Psoas muscle (tissue), 8 donors: Measurements from ENCODE around the gene YIF1B. TPM values are rescaled to one million over a fixed set of nuclear protein-coding genes. Genes with fewer than 3 reads are reported as not detected.

Experiments
- ATAC-seq, 4 donors: fragments of 200-7000 bp; cut with Tn5 transposase; one replicate each; pipeline ENCODE4 v1.9.1; 2020; ENCODE audit warnings: moderate library complexity in 3 of 4, mild to moderate bottlenecking in 2 of 4
- DNase-seq, 2 donors: peaks; one replicate each; pipeline ENCODE4 v3.0.0-alpha.2; 2020
- H3K27ac ChIP-seq: fragments of 200-600 bp; one replicate; pipeline ENCODE4 v1.8.0; 2022
- H3K27me3 ChIP-seq, 3 donors: fragments of 200-600 bp in 1 of 3; one replicate each; pipeline versions ENCODE4 v1.6.1 to v1.8.0; 2013 to 2022; ENCODE audit warnings: low read length in 2 of 3, mild to moderate bottlenecking in 2 of 3, moderate library complexity in 1 of 3; ENCODE audit not compliant: insufficient read depth in 3 of 3
- H3K36me3 ChIP-seq, 2 donors: fragments of 200-600 bp in 1 of 2; one replicate each; pipeline versions ENCODE4 v1.6.1 to v1.8.0; 2013 to 2022; ENCODE audit warnings: low read depth in 1 of 2, mild to moderate bottlenecking in 1 of 2, moderate library complexity in 1 of 2; ENCODE audit not compliant: insufficient read depth in 1 of 2
- H3K4me1 ChIP-seq: fragments of 200-600 bp; one replicate; pipeline ENCODE4 v1.8.0; 2022
- H3K4me3 ChIP-seq: fragments of 200-600 bp; one replicate; pipeline ENCODE4 v1.8.0; 2022; ENCODE audit warnings: mild to moderate bottlenecking
- H3K9me3 ChIP-seq: fragments of 200-600 bp; one replicate; pipeline ENCODE4 v1.8.0; 2022
- CTCF ChIP-seq: fragments of 200-600 bp; IDR thresholded peaks from one replicate; pipeline ENCODE4 v1.8.0; 2022; ENCODE audit warnings: antibody characterized with exemption
- WGBS, 3 donors: extraction: QIAGEN DNeasy Blood & Tissue Kit; methylation state at CpG; one replicate each; pipeline versions ENCODE4 v1.1.6 to v1.1.7; 2013; 5-methylcytosine and 5-hydroxymethylcytosine counted together
- intact Hi-C, 2 donors: fragments of 100-400 bp; cut with DNase I; formaldehyde crosslinking; loops; one replicate each; pipeline versions ENCODE4 v1.11.0 to v1.14.2; 2022
- polyA plus RNA-seq, 3 donors: library from polyadenylated mRNA; stranded (reverse); fragments of 200-250 nt; gene quantifications; one replicate each; pipeline ENCODE4 v1.2.3, GENCODE V29; 2013
- total RNA-seq, 4 donors: library from RNA; stranded (reverse); fragmentation: NEBNext Ultra II Directional in 2 of 4; extraction: Animal tissue kit (Norgen Biotek cat#: 25700) in 2 of 4; gene quantifications; one replicate each; pipeline versions ENCODE4 v1.2.1 to v1.2.4, GENCODE V29; 2021 to 2023
- donor health status: healthy with polysubstance abuse.
- donor health status: DM: no; HTN: no; CAD: no; lungs with moderate emphysema.
- donor health status: Bipolar disorder and iron deficiency.
- donor health status: healthy.
- donor health status: DM: yes; HTN: yes; CAD: no.
- donor health status: DM: no; HTN: no; CAD: no.
- donor health status: DM: no; HTN: no; CAD: no.
- donor health status: DM: yes; HTN: yes; CAD: no.

The YIF1B gene
- total and polyA plus RNA-seq, 7 donors: 20.1 to 57.7 (median 27.2) TPM

- H3K4me1 ChIP-seq: no peaks in the 10 kb centered on the region
- H3K27me3 ChIP-seq: peaks cover 0 to 43% (median 20%) of the 10 kb centered on the region in 3 donors
- H3K9me3 ChIP-seq: no peaks in the 10 kb centered on the region
- no peak overlapping the region for H3K4me3 ChIP-seq
- intact Hi-C loops: no loop called here
- WGBS, 3 donors: 73 to 77% (median 74%) methylated on average over 16 of the region's 16 CpGs
- no peak for DNase-seq
- no peak for TF ChIP-seq CTCF
- H3K36me3 ChIP-seq: no peaks in the 10 kb centered on the region
- no peak for ATAC-seq
- no peak overlapping the region for H3K27ac ChIP-seq
Observed at GRCh38 chr19:38355728-38356725, 40.3 kb upstream of the YIF1B start.

GRCh38 chr19:38352611-38353010 is 36.9 kb upstream of the YIF1B start:
- TF ChIP-seq CTCF: no peak
- Histone ChIP-seq H3K9me3 (no peaks in the 10 kb centered on the region), H3K4me3 (no peak overlapping the region), H3K27me3 (peaks cover 0 to 28% (median 14%) of the 10 kb centered on the region in 3 donors), H3K36me3 (no peaks in the 10 kb centered on the region), H3K27ac (no peak overlapping the region), H3K4me1 (no peaks in the 10 kb centered on the region)
- 27 to 34% (median 33%) methylated on average over 7 to 8 of the region's 8 CpGs for WGBS, 3 donors
- DNase-seq (no peak), ATAC-seq (peak in 1 of 4 donors; percentile 28)
- intact Hi-C loops: no loop called here

- Histone ChIP-seq H3K4me3 (no peak overlapping the region), H3K27me3 (peaks cover 0 to 27% (median 14%) of the 10 kb centered on the region in 3 donors), H3K36me3 (no peaks in the 10 kb centered on the region), H3K9me3 (no peaks in the 10 kb centered on the region), H3K27ac (no peak overlapping the region), H3K4me1 (no peaks in the 10 kb centered on the region)
- TF ChIP-seq CTCF: no peak
- WGBS, 3 donors: 36 to 44% (median 41%) methylated on average over 9 of the region's 9 CpGs
- intact Hi-C loops: no loop called here
- ATAC-seq (peak in 3 of 4 donors; percentile 9 to 14 (median 11)), DNase-seq (no peak)
Observed at GRCh38 chr19:38351865-38352395, 36.2 kb upstream of the YIF1B start.

- no peak for TF ChIP-seq CTCF
- intact Hi-C loops: no loop called here
- H3K36me3 ChIP-seq: no peaks in the 10 kb centered on the region
- ATAC-seq: no peak
- no peak overlapping the region for H3K4me3 ChIP-seq
- no peak overlapping the region for H3K27ac ChIP-seq
- no peak for DNase-seq
- no peaks in the 10 kb centered on the region for H3K9me3 ChIP-seq
- WGBS, 3 donors: 60 to 73% (median 68%) methylated on average over 3 of the region's 3 CpGs
- H3K4me1 ChIP-seq: no peaks in the 10 kb centered on the region
- H3K27me3 ChIP-seq: peaks cover 0 to 17% (median 7%) of the 10 kb centered on the region in 3 donors
Observed at GRCh38 chr19:38350883-38351282, 35.1 kb upstream of the YIF1B start.
